HepG2 (cell line): ENCODE measurements around the gene INAFM1. TPM values are rescaled to one million over a fixed set of nuclear protein-coding genes. Genes with fewer than 3 reads are reported as not detected.

Experiments
- AGO1 ChIP-seq: fragments of 200-400 bp; formaldehyde crosslinking; IDR thresholded peaks from 2 replicates; pipeline ENCODE4 v1.6.1; 2017; ENCODE audit warnings: mild to moderate bottlenecking, low read depth, low read length, moderate library complexity; ENCODE audit not compliant: poor library complexity, severe bottlenecking
- FOXK1 ChIP-seq: sonication (generic); formaldehyde crosslinking; IDR thresholded peaks from 2 replicates; pipeline ENCODE4 v1.4.0; 2020; ENCODE audit warnings: low read depth, missing genetic modification reagents, borderline replicate concordance
- MTA3 ChIP-seq: sonication (generic); formaldehyde crosslinking; IDR thresholded peaks from 2 replicates; pipeline ENCODE4 v1.4.0; 2020; ENCODE audit warnings: missing genetic modification reagents
- NFE2 ChIP-seq: sonication (generic); formaldehyde crosslinking; IDR thresholded peaks from 2 replicates; pipeline ENCODE4 v1.4.0; 2020; ENCODE audit warnings: missing genetic modification reagents
- NR3C1 ChIP-seq: sonication (generic); formaldehyde crosslinking; IDR thresholded peaks from 2 replicates; pipeline ENCODE4 v1.4.0; 2020; ENCODE audit warnings: missing genetic modification reagents
- RBFOX2 ChIP-seq: fragments of 200-400 bp; formaldehyde crosslinking; IDR thresholded peaks from 2 replicates; pipeline ENCODE4 v1.6.1; 2017; ENCODE audit warnings: low read depth, mild to moderate bottlenecking, low read length
- SAFB2 ChIP-seq: sonication (generic); formaldehyde crosslinking; IDR thresholded peaks from 2 replicates; pipeline ENCODE4 v1.5.1; 2020; ENCODE audit warnings: missing genetic modification reagents, low read depth, mild to moderate bottlenecking, borderline replicate concordance
- STAT5B ChIP-seq: sonication (generic); formaldehyde crosslinking; IDR thresholded peaks from 2 replicates; pipeline ENCODE4 v1.4.0; 2020; ENCODE audit warnings: missing genetic modification reagents
- TBP ChIP-seq: sonication (generic); formaldehyde crosslinking; IDR thresholded peaks from 2 replicates; pipeline ENCODE4 v1.5.0; 2020; ENCODE audit warnings: missing genetic modification reagents
- TGIF2 ChIP-seq: IDR thresholded peaks from 2 replicates; pipeline ENCODE4 v1.6.1; 2016; ENCODE audit warnings: control low read depth, missing compliant biosample characterization
- USF2 ChIP-seq, 2 experiments: sonication (generic) in 1 of 2; formaldehyde crosslinking in 1 of 2; IDR thresholded peaks; 2 replicates each; pipeline versions ENCODE4 v1.5.1 to v1.6.1; 2011 to 2020; ENCODE audit warnings: borderline replicate concordance in 1 of 2, low read depth in 1 of 2, low read length in 1 of 2, mild to moderate bottlenecking in 1 of 2, missing genetic modification reagents in 1 of 2, moderate library complexity in 1 of 2
- ZBTB46 ChIP-seq: sonication (generic); formaldehyde crosslinking; IDR thresholded peaks from 2 replicates; pipeline ENCODE4 v1.4.0; 2020; ENCODE audit warnings: mild to moderate bottlenecking, missing genetic modification reagents, borderline replicate concordance
- ZNF354B ChIP-seq: sonication (generic); formaldehyde crosslinking; IDR thresholded peaks from 2 replicates; pipeline ENCODE4 v1.8.0; 2022; ENCODE audit warnings: mild to moderate bottlenecking, missing genetic modification reagents
- ZNF614 ChIP-seq: IDR thresholded peaks from 2 replicates; pipeline ENCODE4 v1.6.1; 2018; ENCODE audit warnings: missing biosample characterization, missing genetic modification reagents, inconsistent platforms, borderline replicate concordance
- ZNF646 ChIP-seq: sonication (generic); formaldehyde crosslinking; IDR thresholded peaks from 2 replicates; pipeline ENCODE4 v1.9.0; 2021; ENCODE audit warnings: mild to moderate bottlenecking, missing genetic modification reagents
- ZNF670 ChIP-seq: sonication (generic); formaldehyde crosslinking; IDR thresholded peaks from 2 replicates; pipeline ENCODE4 v1.8.0; 2022; ENCODE audit warnings: mild to moderate bottlenecking, missing genetic modification reagents, borderline replicate concordance
- ZSCAN22 ChIP-seq: sonication (generic); formaldehyde crosslinking; IDR thresholded peaks from 2 replicates; pipeline ENCODE4 v1.4.0; 2020; ENCODE audit warnings: mild to moderate bottlenecking, missing genetic modification reagents
- polyA plus RNA-seq, 8 experiments: library from polyadenylated mRNA; depleted of rRNA in 3 of 8; stranded (reverse) in 7 of 8; unstranded in 1 of 8; fragments of >200 nt; fragmentation: Illumina TruSeq in 4 of 8; extraction: Trizol in 4 of 8; gene quantifications; 2 replicates each; pipeline versions ENCODE4 v1.2.1 to v1.2.3, GENCODE V29; 2011 to 2016; ENCODE audit warnings: low read depth in 4 of 8, missing spikeins in 1 of 8, mixed read lengths in 1 of 8; ENCODE audit not compliant: insufficient read depth in 1 of 8
- total RNA-seq, 5 experiments: library from RNA; depleted of rRNA; stranded (reverse); fragments of >200 nt; fragmentation: Illumina TruSeq; extraction: Trizol; gene quantifications; 2 replicates each; pipeline ENCODE4 v1.2.3, GENCODE V29; 2016; ENCODE audit warnings: low read depth in 1 of 5

Gene INAFM1
- total and polyA plus RNA-seq, 2 of the 13 experiments (the other 11 are each of a cell fraction or from before 2014, with no cell fraction given): 0.88 to 1.9 TPM

- TF ChIP-seq ZNF646: no peak; the same call in 1 of the 2 replicates
- TF ChIP-seq USF2 (IDR thresholded peaks at IDR 0.05; ENCODE audit: low read depth, low read length): 0 out of 2 replicates have a peak, but pooled peaks have one; percentile 1
- TF ChIP-seq USF2 (CRISPR knock-in tag; IDR thresholded peaks at IDR 0.05; ENCODE audit: borderline replicate concordance): no peak
- no peak for TF ChIP-seq ZNF670 (CRISPR knock-in tag)
- TF ChIP-seq FOXK1 (CRISPR knock-in tag): no peak
- TF ChIP-seq AGO1: peak; percentile 89
- TF ChIP-seq ZSCAN22 (CRISPR knock-in tag): 0 out of 2 replicates have a peak, but pooled peaks have one; percentile 18
- no peak for TF ChIP-seq NFE2 (CRISPR knock-in tag)
- no peak for TF ChIP-seq ZBTB46 (CRISPR knock-in tag)
- peak; percentile 99 for TF ChIP-seq RBFOX2
- TF ChIP-seq NR3C1: no peak
- no peak; the same call in 1 of the 2 replicates for TF ChIP-seq SAFB2 (CRISPR knock-in tag)
- TF ChIP-seq TGIF2 (CRISPR knock-in tag): peak; percentile 16; the same call in 1 of the 2 replicates
- no peak for TF ChIP-seq STAT5B (CRISPR knock-in tag)
- no peak for TF ChIP-seq MTA3 (CRISPR knock-in tag)
- TF ChIP-seq TBP (CRISPR knock-in tag): no peak
- TF ChIP-seq ZNF354B: no peak
- TF ChIP-seq ZNF614 (CRISPR knock-in tag): no peak
Measured at GRCh38 chr19:47226426-47227351, 48.0 kb upstream of the INAFM1 start (continued).
